Natural killer cell treated with Interleukin-12 subunit alpha and Interleukin-12 subunit beta and Interleukin-15 and Interleukin-18, amount 100 ng/mL, for 72 hours (primary cell): ENCODE data around the gene NUDT16L1. TPM values are rescaled to one million over a fixed set of nuclear protein-coding genes. Genes with fewer than 3 reads are reported as not detected.

Experiments
- ATAC-seq, 2 donors: fragments of 150-1000 bp; cut with Tn5 transposase in 1 of 2; sonication (Bioruptor Pico), chemical (Tn5 transposase) in 1 of 2; 2 replicates each; pipeline ENCODE4 v1.10.0; 2021
- DNase-seq: peaks from one replicate; pipeline ENCODE4 v3.0.0; 2022; ENCODE audit warnings: low spot score
- H3K27ac Mint-ChIP-seq, 2 donors: 1 replicate in 1 of 2; 2 replicates in 1 of 2; pipeline ENCODE4 v1.8.0; 2022; ENCODE audit warnings: mixed read lengths in 2 of 2, mild to moderate bottlenecking in 1 of 2, moderate library complexity in 1 of 2
- H3K27me3 Mint-ChIP-seq, 2 donors: 1 replicate in 1 of 2; 2 replicates in 1 of 2; pipeline ENCODE4 v1.8.0; 2022; ENCODE audit warnings: mixed read lengths in 2 of 2
- H3K36me3 Mint-ChIP-seq: one replicate; pipeline ENCODE4 v1.8.0; 2022; ENCODE audit warnings: mixed read lengths
- H3K4me1 Mint-ChIP-seq, 2 donors: 1 replicate in 1 of 2; 2 replicates in 1 of 2; pipeline ENCODE4 v1.8.0; 2022; ENCODE audit warnings: low read depth in 2 of 2, mixed read lengths in 2 of 2, mild to moderate bottlenecking in 1 of 2
- H3K4me3 Mint-ChIP-seq: one replicate; pipeline ENCODE4 v1.8.0; 2022; ENCODE audit warnings: mixed read lengths
- H3K9me3 Mint-ChIP-seq: 2 replicates; pipeline ENCODE4 v1.8.0; 2022; ENCODE audit warnings: mixed read lengths
- total RNA-seq, 2 donors: library from RNA; stranded (reverse); gene quantifications; one replicate each; pipeline ENCODE4 v1.2.3, GENCODE V29; 2022

NUDT16L1 gene
- total RNA-seq, 2 donors from 2014 or later: 37.3 to 57.0 TPM

GRCh38 chr16:4745274-4745569 is 51.9 kb downstream of the NUDT16L1 start:
- Mint-ChIP-seq H3K4me1 (peaks cover 6 to 13% of the 10 kb centered on the region in 2 donors), H3K9me3 (no peaks in the 10 kb centered on the region), H3K4me3 (no peak overlapping the region), H3K36me3 (no peaks in the 10 kb centered on the region), H3K27ac (no peak overlapping the region), H3K27me3 (peaks cover 0 to 5% of the 10 kb centered on the region in 2 donors)
- ATAC-seq (no peak), DNase-seq (no peak)

Other genes with a start within 250 kb of the NUDT16L1 start
- 10 to 100 TPM; 40.7 to 80.9 TPM for gene NMRAL1, start 218.9 kb upstream of the NUDT16L1 start, total RNA-seq
- 100 to 1,000 TPM in 1 of 2 donors, 10 to 100 TPM in 1; 99.5 to 102 TPM for gene HMOX2, start 217.2 kb upstream of the NUDT16L1 start, total RNA-seq
- gene CDIP1, start 154.8 kb upstream of the NUDT16L1 start, total RNA-seq: 10 to 100 TPM; 24.5 to 28.2 TPM
- not detected for gene C16orf96, start 137.2 kb upstream of the NUDT16L1 start, total RNA-seq
- 10 to 100 TPM; 17.4 to 27.9 TPM for gene UBALD1, start 78.7 kb upstream of the NUDT16L1 start, total RNA-seq
- 100 to 1,000 TPM in 1 of 2 donors, 10 to 100 TPM in 1; 86.9 to 105 TPM for gene MGRN1, start 68.7 kb upstream of the NUDT16L1 start, total RNA-seq
- 10 to 100 TPM; 19.0 to 39.1 TPM for gene ANKS3, start 40.7 kb downstream of the NUDT16L1 start, total RNA-seq
- gene DNAAF8, start 41.0 kb downstream of the NUDT16L1 start, total RNA-seq: under 1 TPM in 1 of 2 donors, not detected in 1; 0.53 TPM
- 10 to 100 TPM; 12.2 to 20.9 TPM for gene ZNF500, start 73.6 kb downstream of the NUDT16L1 start, total RNA-seq
- not detected for gene SEPTIN12, start 94.8 kb downstream of the NUDT16L1 start, total RNA-seq
- gene SMIM22, start 101.8 kb downstream of the NUDT16L1 start, total RNA-seq: not detected
- gene ROGDI, start 109.1 kb downstream of the NUDT16L1 start, total RNA-seq: 1 to 10 TPM; 3.8 to 7.1 TPM
- 100 to 1,000 TPM; 126 to 156 TPM for gene GLYR1, start 153.7 kb downstream of the NUDT16L1 start, total RNA-seq
- gene UBN1, start 153.9 kb downstream of the NUDT16L1 start, total RNA-seq: 10 to 100 TPM; 43.8 to 55.9 TPM
- gene PPL, start 243.6 kb downstream of the NUDT16L1 start, total RNA-seq: not detected